ENCODE results near the gene TPCN1. TPM values are rescaled to one million over a fixed set of nuclear protein-coding genes. Genes with fewer than 3 reads are reported as not detected.

TPCN1 gene
- 25.8 and 34.9 TPM in 2 replicates for total RNA-seq

- peak within 1 kb of the TSS; percentile 74 for H3K4me3 ChIP-seq (ENCODE audit: low read depth, low read length)
- H3K27me3 ChIP-seq (ENCODE audit: control insufficient read depth, insufficient read depth, low read length) = no peaks in the 10 kb centered on the region
- DNase-seq (ENCODE audit: low read depth) = peak; percentile 99
- TF ChIP-seq CTCF (IDR thresholded peaks at IDR 0.05; ENCODE audit: insufficient read depth, low read length, poor library complexity, severe bottlenecking) = no peak
- no peaks in the 10 kb centered on the region for H3K36me3 ChIP-seq (ENCODE audit: control insufficient read depth, insufficient read depth, low read length)
Measured at GRCh38 chr12:113221181-113221996, at the start of gene TPCN1. TSS of gene TPCN1 (plus strand) at chr12:113221464. CDS start at chr12:113226853, 5,389 bp downstream.

GRCh38 chr12:113171543-113171942 is 49.7 kb upstream of the TPCN1 start:
- TF ChIP-seq CTCF (IDR thresholded peaks at IDR 0.05; ENCODE audit: insufficient read depth, low read length, poor library complexity, severe bottlenecking) = no peak
- Histone ChIP-seq H3K27me3 (ENCODE audit: control insufficient read depth, insufficient read depth, low read length) (no peaks in the 10 kb centered on the region), H3K36me3 (ENCODE audit: control insufficient read depth, insufficient read depth, low read length) (peaks cover 7% of the 10 kb centered on the region), H3K4me3 (ENCODE audit: low read depth, low read length) (no peak overlapping the region)
- DNase-seq (ENCODE audit: low read depth) = no peak

- no peak for TF ChIP-seq CTCF (IDR thresholded peaks at IDR 0.05; ENCODE audit: insufficient read depth, low read length, poor library complexity, severe bottlenecking)
- Histone ChIP-seq H3K36me3 (ENCODE audit: control insufficient read depth, insufficient read depth, low read length) (peaks cover 12% of the 10 kb centered on the region), H3K27me3 (ENCODE audit: control insufficient read depth, insufficient read depth, low read length) (no peaks in the 10 kb centered on the region), H3K4me3 (ENCODE audit: low read depth, low read length) (no peak overlapping the region)
- no peak for DNase-seq (ENCODE audit: low read depth)
Measured at GRCh38 chr12:113172185-113172584, 49.1 kb upstream of the TPCN1 start.

- no peak for DNase-seq (ENCODE audit: low read depth)
- H3K27me3 ChIP-seq (ENCODE audit: control insufficient read depth, insufficient read depth, low read length) = no peaks in the 10 kb centered on the region
- peaks cover 17% of the 10 kb centered on the region for H3K36me3 ChIP-seq (ENCODE audit: control insufficient read depth, insufficient read depth, low read length)
- no peak overlapping the region for H3K4me3 ChIP-seq (ENCODE audit: low read depth, low read length)
- TF ChIP-seq CTCF (IDR thresholded peaks at IDR 0.05; ENCODE audit: insufficient read depth, low read length, poor library complexity, severe bottlenecking) = no peak
Measured at GRCh38 chr12:113173081-113173698, 48.1 kb upstream of the TPCN1 start.

- peak; percentile 97 for TF ChIP-seq CTCF (IDR thresholded peaks at IDR 0.05; ENCODE audit: insufficient read depth, low read length, poor library complexity, severe bottlenecking)
- Histone ChIP-seq H3K36me3 (ENCODE audit: control insufficient read depth, insufficient read depth, low read length) (peaks cover 21% of the 10 kb centered on the region), H3K27me3 (ENCODE audit: control insufficient read depth, insufficient read depth, low read length) (no peaks in the 10 kb centered on the region), H3K4me3 (ENCODE audit: low read depth, low read length) (no peak overlapping the region)
- DNase-seq (ENCODE audit: low read depth) = no peak
Measured at GRCh38 chr12:113174461-113175384, 46.5 kb upstream of the TPCN1 start.
